H9 (cell line): Measurements from ENCODE around the gene DCTN1. TPM values are rescaled to one million over a fixed set of nuclear protein-coding genes. Genes with fewer than 3 reads are reported as not detected.

Experiments
- DNase-seq: peaks from one replicate; pipeline ENCODE4 v3.0.0-alpha.2; 2017
- H2AFZ ChIP-seq: one replicate; pipeline ENCODE4 v1.6.1; 2013; ENCODE audit warnings: mild to moderate bottlenecking, low read length, control low read depth, moderate library complexity
- H2AK5ac ChIP-seq: 2 replicates; pipeline ENCODE4 v1.6.1; 2013; ENCODE audit warnings: low read length, control low read depth, mixed read lengths; ENCODE audit not compliant: insufficient read length
- H2BK120ac ChIP-seq: one replicate; pipeline ENCODE4 v1.6.1; 2013; ENCODE audit warnings: low read depth, mild to moderate bottlenecking, low read length, control low read depth, inconsistent platforms; ENCODE audit not compliant: poor library complexity, severe bottlenecking
- H2BK12ac ChIP-seq: 2 replicates; pipeline ENCODE4 v1.6.1; 2013; ENCODE audit warnings: low read length, control low read depth, mixed read lengths, low read depth; ENCODE audit not compliant: insufficient read length
- H2BK15ac ChIP-seq: 2 replicates; pipeline ENCODE4 v1.6.1; 2013; ENCODE audit warnings: low read depth, low read length, control low read depth
- H2BK20ac ChIP-seq: one replicate; pipeline ENCODE4 v1.6.1; 2013; ENCODE audit warnings: low read depth, mild to moderate bottlenecking, low read length, control low read depth, inconsistent platforms; ENCODE audit not compliant: poor library complexity, severe bottlenecking
- H2BK5ac ChIP-seq: 2 replicates; pipeline ENCODE4 v1.6.1; 2013; ENCODE audit warnings: low read length, control low read depth, mixed read lengths; ENCODE audit not compliant: insufficient read length
- H3K14ac ChIP-seq: 2 replicates; pipeline ENCODE4 v1.6.1; 2013; ENCODE audit warnings: low read length, control low read depth; ENCODE audit not compliant: insufficient read depth
- H3K18ac ChIP-seq: 2 replicates; pipeline ENCODE4 v1.6.1; 2013; ENCODE audit warnings: low read depth, mild to moderate bottlenecking, mixed read lengths, low read length, control low read depth; ENCODE audit not compliant: insufficient read length
- H3K23ac ChIP-seq: 2 replicates; pipeline ENCODE4 v1.6.1; 2013; ENCODE audit warnings: low read length, control low read depth, mixed read lengths, low read depth; ENCODE audit not compliant: insufficient read length
- H3K23me2 ChIP-seq: 2 replicates; pipeline ENCODE4 v1.6.1; 2013; ENCODE audit warnings: low read depth, mild to moderate bottlenecking, mixed read lengths, low read length, control low read depth; ENCODE audit not compliant: insufficient read length, poor library complexity, severe bottlenecking
- H3K27ac ChIP-seq: 2 replicates; pipeline ENCODE4 v1.5.1; 2013; ENCODE audit warnings: low read length, control low read depth, mixed read lengths, low read depth; ENCODE audit not compliant: insufficient read length
- H3K27me3 ChIP-seq: 2 replicates; pipeline ENCODE4 v1.6.1; 2013; ENCODE audit warnings: low read length, control low read depth, inconsistent platforms; ENCODE audit not compliant: insufficient read depth
- H3K4ac ChIP-seq: 2 replicates; pipeline ENCODE4 v1.6.1; 2013; ENCODE audit warnings: low read depth, mild to moderate bottlenecking, control low read depth, inconsistent platforms, low read length, moderate library complexity
- H3K4me1 ChIP-seq: 2 replicates; pipeline ENCODE4 v1.6.1; 2013; ENCODE audit warnings: low read length, control low read depth, inconsistent platforms; ENCODE audit not compliant: insufficient read depth
- H3K4me2 ChIP-seq: 2 replicates; pipeline ENCODE4 v1.6.1; 2013; ENCODE audit warnings: low read length, control low read depth, mixed read lengths; ENCODE audit not compliant: insufficient read length, insufficient read depth
- H3K56ac ChIP-seq: 2 replicates; pipeline ENCODE4 v1.6.1; 2013; ENCODE audit warnings: low read depth, mild to moderate bottlenecking, mixed read lengths, low read length, control low read depth; ENCODE audit not compliant: insufficient read length
- H3K79me1 ChIP-seq: 2 replicates; pipeline ENCODE4 v1.6.1; 2013; ENCODE audit warnings: low read depth, mild to moderate bottlenecking, moderate library complexity, low read length, control low read depth, inconsistent platforms; ENCODE audit not compliant: insufficient read depth, poor library complexity, severe bottlenecking
- H3K79me2 ChIP-seq: 2 replicates; pipeline ENCODE4 v1.6.1; 2013; ENCODE audit warnings: low read length, control low read depth, inconsistent platforms; ENCODE audit not compliant: insufficient read depth
- H3K9ac ChIP-seq: 2 replicates; pipeline ENCODE4 v1.6.1; 2013; ENCODE audit warnings: low read length, control low read depth, mixed read lengths; ENCODE audit not compliant: insufficient read length; ENCODE audit errors: extremely low read depth
- H3K9me3 ChIP-seq: one replicate; pipeline ENCODE4 v1.6.1; 2013; ENCODE audit warnings: low read depth, low read length, inconsistent platforms; ENCODE audit not compliant: control insufficient read depth
- H3T11ph ChIP-seq: one replicate; pipeline ENCODE4 v1.6.1; 2013; ENCODE audit warnings: mild to moderate bottlenecking, low read length, control low read depth, inconsistent platforms
- H4K20me1 ChIP-seq: one replicate; pipeline ENCODE4 v1.6.1; 2013; ENCODE audit not compliant: control insufficient read depth, insufficient read length, insufficient read depth
- H4K5ac ChIP-seq: 2 replicates; pipeline ENCODE4 v1.6.1; 2013; ENCODE audit warnings: low read depth, mild to moderate bottlenecking, mixed read lengths, low read length, control low read depth; ENCODE audit not compliant: insufficient read length
- H4K8ac ChIP-seq: replicated peaks from 2 replicates; pipeline ENCODE4 v1.6.1; 2013; ENCODE audit warnings: low read length, control low read depth, mixed read lengths, low read depth; ENCODE audit not compliant: insufficient read length
- H4K91ac ChIP-seq: 2 replicates; pipeline ENCODE4 v1.6.1; 2013; ENCODE audit warnings: low read depth, mild to moderate bottlenecking, moderate library complexity, mixed read lengths, low read length, control low read depth; ENCODE audit not compliant: insufficient read length
- H3K27ac Mint-ChIP-seq, 3 experiments: 2 replicates in 2 of 3; 3 replicates in 1 of 3; pipeline ENCODE4 v1.8.0; 2020 to 2021; ENCODE audit warnings: mixed read lengths in 3 of 3, mild to moderate bottlenecking in 1 of 3, moderate library complexity in 1 of 3
- H3K27me3 Mint-ChIP-seq: 2 replicates; pipeline ENCODE4 v1.8.0; 2021; ENCODE audit warnings: low read depth, mild to moderate bottlenecking, moderate library complexity, mixed read lengths
- H3K36me3 Mint-ChIP-seq, 3 experiments: 2 replicates in 2 of 3; 3 replicates in 1 of 3; pipeline ENCODE4 v1.8.0; 2020 to 2021; ENCODE audit warnings: low read depth in 3 of 3, mixed read lengths in 3 of 3; ENCODE audit not compliant: insufficient read depth in 1 of 3
- H3K4me1 Mint-ChIP-seq, 2 experiments: 2 replicates each; pipeline ENCODE4 v1.8.0; 2020; ENCODE audit warnings: mixed read lengths in 2 of 2
- H3K4me3 Mint-ChIP-seq, 2 experiments: 2 replicates in 1 of 2; 3 replicates in 1 of 2; pipeline ENCODE4 v1.8.0; 2020 to 2021; ENCODE audit warnings: mild to moderate bottlenecking in 2 of 2, mixed read lengths in 2 of 2, moderate library complexity in 1 of 2
- H3K9me3 Mint-ChIP-seq, 2 experiments: 2 replicates in 1 of 2; 3 replicates in 1 of 2; pipeline ENCODE4 v1.8.0; 2020; ENCODE audit warnings: mild to moderate bottlenecking in 2 of 2, mixed read lengths in 2 of 2, moderate library complexity in 1 of 2
- CTCF ChIP-seq: fragments of 200-600 bp; sonication (generic); conservative IDR thresholded peaks from 3 replicates; pipeline ENCODE4 v1.8.0; 2021; ENCODE audit warnings: antibody characterized with exemption, mild to moderate bottlenecking
- WGBS: extraction: QIAGEN DNeasy Blood & Tissue Kit; methylation state at CpG from one replicate; pipeline ENCODE4 v1.1.7; 2013; ENCODE audit warnings: missing lambda C conversion rate, low lambda C conversion rate, mixed read lengths; ENCODE audit not compliant: insufficient read length; ENCODE audit errors: extremely low coverage; 5-methylcytosine and 5-hydroxymethylcytosine counted together
- total RNA-seq: library from RNA; stranded (reverse); gene quantifications from 2 replicates; pipeline ENCODE4 v1.2.1, GENCODE V29; 2021

The DCTN1 gene
- total RNA-seq, 1 experiment from 2014 or later, result 141 TPM

GRCh38 chr2:74424995-74425406 is 44.9 kb upstream of the DCTN1 start:
- H3K36me3 Mint-ChIP-seq, result peaks cover 28 to 61% (median 58%) of the 10 kb centered on the region in 3 experiments
- Histone ChIP-seq H3K4ac (no peak overlapping the region), H3K18ac (no peak overlapping the region), H2AFZ (no peak overlapping the region), H4K8ac (no peak overlapping the region), H4K91ac (no peak overlapping the region), H3K4me2 (no peak overlapping the region), H3K9ac (no peak overlapping the region), H3K79me1 (no peaks in the 10 kb centered on the region), H2BK15ac (no peak overlapping the region), H2BK5ac (no peak overlapping the region), H4K20me1 (no peaks in the 10 kb centered on the region), H4K5ac (no peak overlapping the region), H3K56ac (no peak overlapping the region), H3T11ph (no peak overlapping the region), H3K4me1 (no peaks in the 10 kb centered on the region), H3K9me3 (no peaks in the 10 kb centered on the region), H2BK12ac (no peak overlapping the region), H3K23ac (no peak overlapping the region), H2AK5ac (no peak overlapping the region), H3K14ac (no peak overlapping the region), H3K27me3 (no peaks in the 10 kb centered on the region), H3K27ac (no peak overlapping the region), H3K79me2 (no peaks in the 10 kb centered on the region), H2BK20ac (no peak overlapping the region), H2BK120ac (no peak overlapping the region), H3K23me2 (peaks cover 9% of the 10 kb centered on the region)
- peak overlapping the region in 2 of 3 experiments; percentile 43 to 55; a peak in 2 of 7 replicates for H3K27ac Mint-ChIP-seq
- H3K27me3 Mint-ChIP-seq, result peaks cover 23% of the 10 kb centered on the region
- H3K4me1 Mint-ChIP-seq, result peaks cover 11 to 14% of the 10 kb centered on the region in 2 experiments
- no peak for TF ChIP-seq CTCF
- no peaks in the 10 kb centered on the region; a peak in 2 of 5 replicates for H3K9me3 Mint-ChIP-seq
- DNase-seq, result no peak
- no CpG with 5 or more reads among the region's 5 CpGs for WGBS
- H3K4me3 Mint-ChIP-seq, result no peak overlapping the region
